CD14-positive monocyte (primary cell): ENCODE results near the gene APP. TPM values are rescaled to one million over a fixed set of nuclear protein-coding genes. Genes with fewer than 3 reads are reported as not detected.

Source experiments
- DNase-seq, 3 donors: peaks; one replicate each; pipeline ENCODE4 v3.0.0-alpha.2; 2011 to 2022
- H2AFZ ChIP-seq: 2 replicates; pipeline ENCODE4 v1.6.0; 2012; ENCODE audit warnings: mild to moderate bottlenecking, low read depth, low read length, inconsistent platforms; ENCODE audit not compliant: insufficient read depth, poor library complexity, severe bottlenecking
- H3K27ac ChIP-seq, 2 donors: 1 replicate in 1 of 2; 2 replicates in 1 of 2; pipeline ENCODE4 v1.5.1; 2012 to 2013; ENCODE audit warnings: low read length in 2 of 2, control low read depth in 1 of 2, inconsistent platforms in 1 of 2, low read depth in 1 of 2, mild to moderate bottlenecking in 1 of 2
- H3K27me3 ChIP-seq, 2 donors: one replicate each; pipeline versions ENCODE4 v1.6.0 to v1.6.1; 2011 to 2013; ENCODE audit warnings: low read length in 2 of 2; ENCODE audit not compliant: control insufficient read depth in 2 of 2, insufficient read depth in 2 of 2
- H3K36me3 ChIP-seq, 2 donors: replicated peaks in 1 of 2; 1 replicate in 1 of 2; 2 replicates in 1 of 2; pipeline versions ENCODE4 v1.5.1 to v1.6.1; 2012 to 2013; ENCODE audit warnings: low read length in 2 of 2, control low read depth in 1 of 2, inconsistent platforms in 1 of 2, mild to moderate bottlenecking in 1 of 2; ENCODE audit not compliant: insufficient read depth in 2 of 2, control insufficient read depth in 1 of 2
- H3K4me1 ChIP-seq, 2 donors: 1 replicate in 1 of 2; 2 replicates in 1 of 2; pipeline versions ENCODE4 v1.5.1 to v1.6.1; 2012 to 2013; ENCODE audit warnings: low read length in 2 of 2, control low read depth in 1 of 2, inconsistent platforms in 1 of 2, mild to moderate bottlenecking in 1 of 2, moderate library complexity in 1 of 2; ENCODE audit not compliant: insufficient read depth in 2 of 2, control insufficient read depth in 1 of 2
- H3K4me2 ChIP-seq: replicated peaks from 2 replicates; pipeline ENCODE3; 2012; ENCODE audit warnings: low read length, moderate library complexity, mild to moderate bottlenecking; ENCODE audit not compliant: poor library complexity, severe bottlenecking; ENCODE audit errors: extremely low read depth
- H3K4me3 ChIP-seq, 3 experiments: fragments of 200-600 bp in 1 of 3; sonication (generic) in 1 of 3; replicated peaks in 1 of 3; 1 replicate in 2 of 3; 2 replicates in 1 of 3; pipeline ENCODE4 v1.5.1; 2011 to 2013; ENCODE audit warnings: low read length in 3 of 3, mild to moderate bottlenecking in 3 of 3, control low read depth in 2 of 3, low read depth in 2 of 3, inconsistent platforms in 1 of 3, moderate library complexity in 1 of 3
- H3K79me2 ChIP-seq: 2 replicates; pipeline ENCODE4 v1.6.0; 2012; ENCODE audit warnings: mild to moderate bottlenecking, control low read depth, inconsistent platforms, low read length, moderate library complexity; ENCODE audit not compliant: insufficient read depth
- H3K9ac ChIP-seq: 2 replicates; pipeline ENCODE4 v1.6.0; 2017; ENCODE audit warnings: low read length, mild to moderate bottlenecking; ENCODE audit not compliant: insufficient read depth, poor library complexity, severe bottlenecking
- H3K9me3 ChIP-seq, 2 donors: replicated peaks in 1 of 2; 1 replicate in 1 of 2; 2 replicates in 1 of 2; pipeline versions ENCODE4 v1.5.1 to v1.6.1; 2012 to 2013; ENCODE audit warnings: low read length in 2 of 2, control low read depth in 1 of 2; ENCODE audit not compliant: control insufficient read depth in 1 of 2, insufficient read depth in 1 of 2
- H4K20me1 ChIP-seq: 2 replicates; pipeline ENCODE4 v1.6.0; 2012; ENCODE audit warnings: mild to moderate bottlenecking, low read length, control low read depth, moderate library complexity; ENCODE audit not compliant: insufficient read depth
- H3K27ac Mint-ChIP-seq, 7 donors: one replicate each; pipeline ENCODE4 v1.8.0; 2020; ENCODE audit warnings: mild to moderate bottlenecking in 7 of 7, mixed read lengths in 7 of 7, moderate library complexity in 6 of 7, inconsistent platforms in 2 of 7
- H3K27me3 Mint-ChIP-seq, 3 donors: one replicate each; pipeline ENCODE4 v1.8.0; 2021 to 2022; ENCODE audit warnings: low read depth in 3 of 3, mild to moderate bottlenecking in 3 of 3, mixed read lengths in 3 of 3, moderate library complexity in 3 of 3, inconsistent platforms in 1 of 3
- H3K36me3 Mint-ChIP-seq, 2 donors: one replicate each; pipeline ENCODE4 v1.8.0; 2020; ENCODE audit warnings: mixed read lengths in 2 of 2, inconsistent platforms in 1 of 2, mild to moderate bottlenecking in 1 of 2
- H3K4me1 Mint-ChIP-seq: one replicate; pipeline ENCODE4 v1.8.0; 2020; ENCODE audit warnings: mild to moderate bottlenecking, mixed read lengths
- H3K4me3 Mint-ChIP-seq, 2 donors: one replicate each; pipeline ENCODE4 v1.8.0; 2020; ENCODE audit warnings: mild to moderate bottlenecking in 2 of 2, mixed read lengths in 2 of 2, moderate library complexity in 1 of 2
- H3K9me3 Mint-ChIP-seq, 7 donors: one replicate each; pipeline ENCODE4 v1.8.0; 2020 to 2022; ENCODE audit warnings: mixed read lengths in 7 of 7, mild to moderate bottlenecking in 6 of 7, moderate library complexity in 6 of 7, inconsistent platforms in 2 of 7
- CTCF ChIP-seq: fragments of 200-600 bp; IDR thresholded peaks from one replicate; pipeline ENCODE4 v1.8.0; 2022; ENCODE audit warnings: antibody characterized with exemption, mild to moderate bottlenecking
- WGBS: methylation state at CpG from one replicate; pipeline ENCODE4 v1.1.5; 2013; ENCODE audit warnings: missing lambda C conversion rate; ENCODE audit not compliant: insufficient coverage; 5-methylcytosine and 5-hydroxymethylcytosine counted together
- intact Hi-C, 2 donors: fragments of 100-400 bp; cut with micrococcal nuclease; formaldehyde crosslinking; loops; one replicate each; pipeline versions ENCODE4 v1.15.0 to v1.15.1; 2023
- polyA plus RNA-seq, 3 donors: library from polyadenylated mRNA; depleted of rRNA in 1 of 3; unstranded in 2 of 3; stranded (reverse) in 1 of 3; fragments of 300-500 nt in 2 of 3; fragments of >200 nt in 1 of 3; fragmentation: Illumina TruSeq in 2 of 3; gene quantifications; 1 replicate in 2 of 3; 2 replicates in 1 of 3; pipeline ENCODE4 v1.2.3, GENCODE V29; 2012 to 2021

Gene APP
- polyA plus RNA-seq, 3 donors: 28.0 to 118 (median 35.1) TPM

- Mint-ChIP-seq H3K36me3 (peaks cover 0 to 6% of the 10 kb centered on the region in 2 donors), H3K4me1 (peaks cover 23% of the 10 kb centered on the region), H3K27ac (no peak overlapping the region), H3K9me3 (no peaks in the 10 kb centered on the region), H3K4me3 (no peak overlapping the region), H3K27me3 (no peaks in the 10 kb centered on the region)
- H3K36me3 ChIP-seq: no peaks in the 10 kb centered on the region
- H3K27me3 ChIP-seq: no peaks in the 10 kb centered on the region
- no peak overlapping the region for H3K4me3 ChIP-seq
- no peak overlapping the region for H3K4me2 ChIP-seq
- no peak for DNase-seq
- no peak overlapping the region for H3K27ac ChIP-seq
- peaks cover 19% of the 10 kb centered on the region for H4K20me1 ChIP-seq
- no peak overlapping the region for H3K9ac ChIP-seq
- H2AFZ ChIP-seq: no peak overlapping the region
- intact Hi-C loops: no loop called here
- no CpG with 5 or more reads among the region's 2 CpGs for WGBS
- peaks cover 5 to 7% of the 10 kb centered on the region in 2 donors for H3K4me1 ChIP-seq
- TF ChIP-seq CTCF: no peak
- H3K79me2 ChIP-seq: peaks cover 40% of the 10 kb centered on the region
- no peaks in the 10 kb centered on the region for H3K9me3 ChIP-seq
Measured at GRCh38 chr21:26070121-26070520, 100.4 kb downstream of the APP start.

- peaks cover 45% of the 10 kb centered on the region for H3K79me2 ChIP-seq
- no peak overlapping the region for H3K4me3 Mint-ChIP-seq
- no peak overlapping the region for H3K4me3 ChIP-seq
- no peak for DNase-seq
- no peaks in the 10 kb centered on the region for H3K27me3 ChIP-seq
- no peak overlapping the region for H2AFZ ChIP-seq
- peaks cover 2 to 6% of the 10 kb centered on the region in 2 donors for H3K36me3 Mint-ChIP-seq
- TF ChIP-seq CTCF: no peak
- H3K9ac ChIP-seq: no peak overlapping the region
- H3K9me3 Mint-ChIP-seq: no peaks in the 10 kb centered on the region
- H4K20me1 ChIP-seq: peaks cover 30% of the 10 kb centered on the region
- no peak overlapping the region for H3K4me2 ChIP-seq
- no peaks in the 10 kb centered on the region for H3K27me3 Mint-ChIP-seq
- H3K36me3 ChIP-seq: no peaks in the 10 kb centered on the region
- peaks cover 5 to 7% of the 10 kb centered on the region in 2 donors for H3K4me1 ChIP-seq
- peaks cover 20% of the 10 kb centered on the region for H3K4me1 Mint-ChIP-seq
- H3K27ac Mint-ChIP-seq: no peak overlapping the region
- H3K27ac ChIP-seq: no peak overlapping the region
- no peaks in the 10 kb centered on the region for H3K9me3 ChIP-seq
- intact Hi-C loops: no loop called here
- 94% methylated on average over 3 of the region's 4 CpGs for WGBS
Measured at GRCh38 chr21:26068776-26069175, 101.8 kb downstream of the APP start.
